Measurements from ENCODE around the gene CX3CL1. TPM values are rescaled to one million over a fixed set of nuclear protein-coding genes. Genes with fewer than 3 reads are reported as not detected.

CX3CL1 gene
- 1.6 and 1.7 TPM in 2 replicates for total RNA-seq (2021)
- long read RNA-seq, partial matches to known transcripts = 0 of 3 reads
- long read RNA-seq, other reads (novel, unspliced or antisense) = 3 of 3 reads

GRCh38 chr16:57372372-57373116 is at the start of gene CX3CL1:
Gene CX3CL1 (plus strand): TSS chr16:57372490. CDS start chr16:57372569, 79 bp downstream.
- H3K9ac ChIP-seq (ENCODE audit: extremely low read depth, insufficient read length, low read length) = no peak within 1 kb of the TSS
- Mint-ChIP-seq H3K9me3 (no peaks in the 10 kb centered on the region), H3K27ac (peak within 1 kb of the TSS in 1 of 3 experiments; percentile 28; a peak in 1 of 7 replicates), H3K27me3 (ENCODE audit: low read depth) (peaks cover 1% of the 10 kb centered on the region; the same call in 1 of the 2 replicates), H3K4me3 (peak within 1 kb of the TSS; percentile 42 to 68; a peak in 4 of 5 replicates), H3K4me1 (peaks cover 22 to 29% of the 10 kb centered on the region in 2 experiments), H3K36me3 (ENCODE audit: insufficient read depth in 1 of 3, low read depth in 3 of 3) (no peaks in the 10 kb centered on the region)
- H2BK120ac ChIP-seq (ENCODE audit: low read depth, low read length, poor library complexity, severe bottlenecking) = no peak within 1 kb of the TSS
- peaks cover 3% of the 10 kb centered on the region; the same call in 1 of the 2 replicates for H3K4me1 ChIP-seq (ENCODE audit: insufficient read depth, low read length)
- peak; percentile 86 for DNase-seq
- H4K5ac ChIP-seq (ENCODE audit: insufficient read length, low read depth, low read length) = no peak within 1 kb of the TSS
- H2BK12ac ChIP-seq (ENCODE audit: insufficient read length, low read depth, low read length) = no peak within 1 kb of the TSS
- no peak within 1 kb of the TSS for H3K56ac ChIP-seq (ENCODE audit: insufficient read length, low read depth, low read length)
- TF ChIP-seq CTCF (conservative IDR thresholded peaks at IDR 0.05) = peak; percentile 36; the same call in 2 of the 3 replicates
- H4K20me1 ChIP-seq (ENCODE audit: control insufficient read depth, insufficient read depth, insufficient read length) = no peaks in the 10 kb centered on the region
- no peaks in the 10 kb centered on the region for H3K9me3 ChIP-seq (ENCODE audit: control insufficient read depth, low read depth, low read length)
- no peak within 1 kb of the TSS for H4K8ac ChIP-seq (replicated peaks; ENCODE audit: insufficient read length, low read depth, low read length)
- no peak within 1 kb of the TSS for H4K91ac ChIP-seq (ENCODE audit: insufficient read length, low read depth, low read length)
- no peaks in the 10 kb centered on the region for H3K79me1 ChIP-seq (ENCODE audit: insufficient read depth, low read depth, low read length, poor library complexity, severe bottlenecking)
- H3K79me2 ChIP-seq (ENCODE audit: insufficient read depth, low read length) = no peaks in the 10 kb centered on the region
- H3K14ac ChIP-seq (ENCODE audit: insufficient read depth, low read length) = peak within 1 kb of the TSS; percentile 77; the same call in 1 of the 2 replicates
- H2BK5ac ChIP-seq (ENCODE audit: insufficient read length, low read length) = no peak within 1 kb of the TSS
- no CpG with 5 or more reads among the region's 23 CpGs for WGBS (ENCODE audit: extremely low coverage, insufficient read length, low lambda C conversion rate)
- no peak within 1 kb of the TSS for H2BK15ac ChIP-seq (ENCODE audit: low read depth, low read length)
- H2BK20ac ChIP-seq (ENCODE audit: low read depth, low read length, poor library complexity, severe bottlenecking) = no peak within 1 kb of the TSS
- no peak within 1 kb of the TSS for H3K27ac ChIP-seq (ENCODE audit: insufficient read length, low read depth, low read length)
- no peaks in the 10 kb centered on the region for H3K23me2 ChIP-seq (ENCODE audit: insufficient read length, low read depth, low read length, poor library complexity, severe bottlenecking)
- no peak within 1 kb of the TSS for H3T11ph ChIP-seq (ENCODE audit: low read length)
- no peak within 1 kb of the TSS for H2AK5ac ChIP-seq (ENCODE audit: insufficient read length, low read length)
- H3K27me3 ChIP-seq (ENCODE audit: insufficient read depth, low read length) = no peaks in the 10 kb centered on the region
- no peak within 1 kb of the TSS for H3K4ac ChIP-seq (ENCODE audit: low read depth, low read length)
- H3K18ac ChIP-seq (ENCODE audit: insufficient read length, low read depth, low read length) = peak within 1 kb of the TSS; percentile 41
- H3K23ac ChIP-seq (ENCODE audit: insufficient read length, low read depth, low read length) = no peak within 1 kb of the TSS
- no peak within 1 kb of the TSS for H2AFZ ChIP-seq (ENCODE audit: low read length)
- peak within 1 kb of the TSS; percentile 14 for H3K4me2 ChIP-seq (ENCODE audit: insufficient read depth, insufficient read length, low read length)

All from H9 (cell line).